HL-60 (cell line): ENCODE data around the gene FPGS.

Source experiments
- CTCF ChIP-seq: IDR thresholded peaks from one replicate; pipeline ENCODE4 v1.5.1; 2011; ENCODE audit warnings: low read length, control low read depth, inconsistent platforms; ENCODE audit not compliant: insufficient read depth
- GABPA ChIP-seq: IDR thresholded peaks from 2 replicates; pipeline ENCODE4 v1.6.1; 2012; ENCODE audit warnings: low read depth
- POLR2AphosphoS5 ChIP-seq: IDR thresholded peaks from 2 replicates; pipeline ENCODE4 v1.6.1; 2012; ENCODE audit warnings: low read depth

- TF ChIP-seq POLR2AphosphoS5 (no peak), CTCF (no peak), GABPA (no peak)
Measured at GRCh38 chr9:127837346-127837745, 34.7 kb downstream of the FPGS start.
